ENCODE results near the gene ACIN1. TPM values are rescaled to one million over a fixed set of nuclear protein-coding genes. Genes with fewer than 3 reads are reported as not detected.

The ACIN1 gene
- total and polyA plus RNA-seq, 2 experiments from 2014 or later = 76.1 to 172 TPM

GRCh38 chr14:23118506-23119362 lies 23.8 kb upstream of the ACIN1 start, which contains the start of gene CEBPE:
Gene CEBPE, minus strand, starts transcription at chr14:23119255. Its CDS starts 164 bp downstream, at chr14:23119091.
- Histone ChIP-seq H3K9me2 (ENCODE audit: insufficient read depth) (no peaks in the 10 kb centered on the region), H2AFZ (peak within 1 kb of the TSS; percentile 43; the same call in 1 of the 2 replicates), H3K36me3 (ENCODE audit: insufficient read depth) (no peaks in the 10 kb centered on the region), H3K4me2 (0 out of 2 replicates have a peak within 1 kb of the TSS, but pooled peaks have one; percentile 14), H3K27me3 (ENCODE audit: insufficient read depth) (no peaks in the 10 kb centered on the region), H3K4me3 (no peak within 1 kb of the TSS), H4K20me1 (replicated peaks; ENCODE audit: insufficient read depth) (no peaks in the 10 kb centered on the region), H3K79me2 (replicated peaks; ENCODE audit: insufficient read depth) (no peaks in the 10 kb centered on the region), H3K4me1 (ENCODE audit: insufficient read depth) (peaks cover 26% of the 10 kb centered on the region), H3K27ac (ENCODE audit: low read depth) (no peak within 1 kb of the TSS), H3F3A (replicated peaks; ENCODE audit: low read depth) (no peaks in the 10 kb centered on the region; the same call in 1 of the 2 replicates)
- DNase-seq (ENCODE audit: low spot score) (no peak), ATAC-seq (no peak)
- H3K9me3 Mint-ChIP-seq = no peaks in the 10 kb centered on the region; the same call in 2 of the 3 replicates
- no peak within 1 kb of the TSS for H3K27ac Mint-ChIP-seq
- peaks cover 50% of the 10 kb centered on the region for H3K4me1 Mint-ChIP-seq
- no peaks in the 10 kb centered on the region; the same call in 2 of the 3 replicates for H3K36me3 Mint-ChIP-seq (ENCODE audit: low read depth)
- peak within 1 kb of the TSS; percentile 24; the same call in 1 of the 3 replicates for H3K4me3 Mint-ChIP-seq
- H3K27me3 Mint-ChIP-seq (ENCODE audit: insufficient read depth, low read depth, poor library complexity) = peaks cover 22% of the 10 kb centered on the region
- TF ChIP-seq POLR2AphosphoS5 (IDR thresholded peaks at IDR 0.05; ENCODE audit: low read depth) (no peak), ZNF114 (CRISPR knock-in tag; IDR thresholded peaks at IDR 0.05) (no peak)

GRCh38 chr14:23117371-23118020 lies 22.6 kb upstream of the ACIN1 start:
- no peaks in the 10 kb centered on the region; the same call in 2 of the 3 replicates for H3K36me3 Mint-ChIP-seq (ENCODE audit: low read depth)
- Histone ChIP-seq H3K79me2 (replicated peaks; ENCODE audit: insufficient read depth) (no peaks in the 10 kb centered on the region), H3K4me1 (ENCODE audit: insufficient read depth) (peaks cover 33% of the 10 kb centered on the region), H3K27me3 (ENCODE audit: insufficient read depth) (no peaks in the 10 kb centered on the region), H3K36me3 (ENCODE audit: insufficient read depth) (no peaks in the 10 kb centered on the region), H3F3A (replicated peaks; ENCODE audit: low read depth) (no peaks in the 10 kb centered on the region; the same call in 1 of the 2 replicates), H3K4me2 (no peak overlapping the region), H2AFZ (no peak overlapping the region), H3K9me2 (ENCODE audit: insufficient read depth) (no peaks in the 10 kb centered on the region), H4K20me1 (replicated peaks; ENCODE audit: insufficient read depth) (no peaks in the 10 kb centered on the region), H3K4me3 (no peak overlapping the region), H3K27ac (ENCODE audit: low read depth) (no peak overlapping the region)
- ATAC-seq (no peak), DNase-seq (ENCODE audit: low spot score) (no peak)
- H3K27me3 Mint-ChIP-seq (ENCODE audit: insufficient read depth, low read depth, poor library complexity) = peaks cover 22% of the 10 kb centered on the region
- peaks cover 50% of the 10 kb centered on the region for H3K4me1 Mint-ChIP-seq
- TF ChIP-seq JUNB (IDR thresholded peaks at IDR 0.05; ENCODE audit: unreplicated experiment) (no peak), ZNF331 (CRISPR knock-in tag; IDR thresholded peaks at IDR 0.05; ENCODE audit: low read depth) (no peak), CTCF (conservative IDR thresholded peaks at IDR 0.05; ENCODE audit: low read depth in 2 of 2) (no peak)
- no peak overlapping the region for H3K27ac Mint-ChIP-seq
- no peak overlapping the region for H3K4me3 Mint-ChIP-seq
- no peaks in the 10 kb centered on the region; the same call in 2 of the 3 replicates for H3K9me3 Mint-ChIP-seq

- DNase-seq (ENCODE audit: low spot score) = no peak
- no peaks in the 10 kb centered on the region; the same call in 2 of the 3 replicates for H3K36me3 Mint-ChIP-seq (ENCODE audit: low read depth)
- H3K79me2 ChIP-seq (replicated peaks; ENCODE audit: insufficient read depth) = no peaks in the 10 kb centered on the region
- H3K9me2 ChIP-seq (ENCODE audit: insufficient read depth) = no peaks in the 10 kb centered on the region
- H3K27me3 ChIP-seq (ENCODE audit: insufficient read depth) = no peaks in the 10 kb centered on the region
- H3K27me3 Mint-ChIP-seq (ENCODE audit: insufficient read depth, low read depth, poor library complexity) = peaks cover 12% of the 10 kb centered on the region
- peaks cover 37% of the 10 kb centered on the region for H3K4me1 Mint-ChIP-seq
- peaks cover 28% of the 10 kb centered on the region for H3K4me1 ChIP-seq (ENCODE audit: insufficient read depth)
- no peaks in the 10 kb centered on the region; the same call in 2 of the 3 replicates for H3K9me3 Mint-ChIP-seq
- no peak overlapping the region for H3K27ac Mint-ChIP-seq
- no peak for ATAC-seq
- no peak overlapping the region for H3K4me2 ChIP-seq
- no peak overlapping the region for H3K27ac ChIP-seq (ENCODE audit: low read depth)
- no peak overlapping the region for H3K4me3 ChIP-seq
- no peaks in the 10 kb centered on the region for H4K20me1 ChIP-seq (replicated peaks; ENCODE audit: insufficient read depth)
- H3K4me3 Mint-ChIP-seq = no peak overlapping the region
- TF ChIP-seq ETS1 (IDR thresholded peaks at IDR 0.05) (no peak), STAT1 (IDR thresholded peaks at IDR 0.05; ENCODE audit: unreplicated experiment) (no peak), ZNF331 (CRISPR knock-in tag; IDR thresholded peaks at IDR 0.05; ENCODE audit: low read depth) (no peak), EZH2 (IDR thresholded peaks at IDR 0.05; ENCODE audit: low read depth, unreplicated experiment) (no peak), CREB1 (CRISPR knock-in tag; IDR thresholded peaks at IDR 0.05; ENCODE audit: low read depth) (no peak), POLR2AphosphoS5 (IDR thresholded peaks at IDR 0.05; ENCODE audit: low read depth) (no peak), NANOG (IDR thresholded peaks at IDR 0.05; ENCODE audit: borderline replicate concordance) (no peak)
- H3K36me3 ChIP-seq (ENCODE audit: insufficient read depth) = no peaks in the 10 kb centered on the region
- no peak overlapping the region for H2AFZ ChIP-seq
- no peaks in the 10 kb centered on the region for H3F3A ChIP-seq (replicated peaks; ENCODE audit: low read depth)
Observed at GRCh38 chr14:23115918-23116317, 21.0 kb upstream of the ACIN1 start.

Measured in GM23338 (cell line).